SK-MEL-5 (cell line): Measurements from ENCODE around the gene PRKCQ. TPM values are rescaled to one million over a fixed set of nuclear protein-coding genes. Genes with fewer than 3 reads are reported as not detected.
"Not testable (repeated sequence)": the region's sequence is repeated elsewhere in the genome, so short reads cannot be mapped to it uniquely, and the experiment has no call there.

Source experiments
- DNase-seq: peaks from one replicate; pipeline ENCODE4 v3.0.0-alpha.2; 2016; ENCODE audit warnings: low read depth, low spot score
- in situ Hi-C: cut with HindIII; loops from 2 replicates; pipeline ENCODE4 v1.10.0; 2016; ENCODE audit warnings: low sequenced_read_pairs, high pct_unique_total_duplicates, low pct_unique_long_range_greater_than_20kb
- total RNA-seq: library from RNA; depleted of rRNA; stranded (reverse); fragments of >200 nt; shearing (Covaris generic); gene quantifications from 2 replicates; pipeline ENCODE4 v1.2.3, GENCODE V29; 2014

PRKCQ gene
- total RNA-seq, 1 experiment from 2014 or later: not detected

- in situ Hi-C loops: no loop called here
Measured at GRCh38 chr10:6600224-6600987, 20.3 kb upstream of the PRKCQ start.

DNA sequence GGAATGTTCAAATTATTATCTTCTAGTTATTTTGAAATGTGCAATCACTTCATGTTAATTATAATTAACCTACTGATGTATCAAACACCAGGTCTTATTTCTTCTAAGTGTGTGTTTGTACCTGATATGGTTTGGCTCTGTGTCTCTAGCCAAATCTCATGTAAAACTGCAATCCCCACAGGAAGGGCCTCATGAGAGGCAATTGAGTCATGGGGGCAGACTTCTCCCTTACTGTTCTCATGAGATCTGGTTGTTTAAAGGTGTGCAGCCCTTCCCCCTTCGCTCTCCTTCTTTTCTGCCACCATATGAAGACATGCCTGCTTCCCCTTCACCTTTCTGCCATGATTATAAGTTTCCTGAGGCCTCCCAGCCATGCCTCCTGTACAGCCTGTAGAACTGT is 18.6 kb upstream of the PRKCQ start:
- in situ Hi-C loops: no loop called here
- no peak for DNase-seq

More at GRCh38 chr10:6600224-6600987, 20.3 kb upstream of the PRKCQ start:
- no peak for DNase-seq

DNA sequence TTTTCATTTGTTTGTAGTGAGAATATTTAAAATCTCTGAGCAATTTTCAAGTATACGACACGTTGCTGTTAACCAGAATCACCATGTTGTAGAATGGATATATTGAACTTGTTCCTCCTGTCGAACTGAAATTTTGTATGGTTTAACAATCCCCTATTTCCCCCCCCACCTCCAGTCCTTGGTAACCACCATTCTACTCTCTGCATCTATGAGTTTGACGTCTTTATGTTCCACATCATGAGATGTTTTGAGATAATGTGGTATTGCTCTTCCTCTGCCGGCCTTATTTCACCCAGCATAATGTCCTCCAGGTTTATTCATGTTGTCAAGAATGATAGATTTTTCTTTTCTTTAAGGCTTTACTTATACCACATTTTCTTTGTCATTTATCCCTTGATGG is 17.4 kb upstream of the PRKCQ start:
- in situ Hi-C loops: no loop called here
- no peak for DNase-seq

GRCh38 chr10:6595499-6595898 is 15.4 kb upstream of the PRKCQ start:
- in situ Hi-C loops: no loop called here
- DNase-seq: no peak

GRCh38 chr10:6593241-6593671 is 13.2 kb upstream of the PRKCQ start:
- no peak for DNase-seq
- in situ Hi-C loops: no loop called here

DNA sequence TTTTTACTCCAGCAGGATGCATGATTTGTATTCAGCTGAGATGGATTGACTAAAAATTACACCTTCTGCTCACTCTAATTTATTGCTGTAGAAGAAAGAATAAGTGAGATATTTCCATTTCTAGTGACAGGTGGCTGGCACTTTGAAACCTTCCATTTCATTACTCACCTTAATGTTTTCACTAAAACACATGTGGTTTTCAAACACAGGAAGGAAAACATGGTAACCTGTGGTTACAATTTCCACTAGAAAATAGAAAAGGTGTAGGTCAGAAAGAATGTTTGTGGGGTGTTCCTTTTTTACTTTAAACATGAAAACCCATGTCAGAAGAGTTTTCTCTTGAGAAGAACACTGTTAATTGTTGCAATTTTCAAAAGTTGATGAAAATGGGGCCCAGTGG is 12.0 kb upstream of the PRKCQ start:
- DNase-seq: no peak
- in situ Hi-C loops: no loop called here

- in situ Hi-C loops: no loop called here
Measured at GRCh38 chr10:6591668-6592067, 11.6 kb upstream of the PRKCQ start.

DNA sequence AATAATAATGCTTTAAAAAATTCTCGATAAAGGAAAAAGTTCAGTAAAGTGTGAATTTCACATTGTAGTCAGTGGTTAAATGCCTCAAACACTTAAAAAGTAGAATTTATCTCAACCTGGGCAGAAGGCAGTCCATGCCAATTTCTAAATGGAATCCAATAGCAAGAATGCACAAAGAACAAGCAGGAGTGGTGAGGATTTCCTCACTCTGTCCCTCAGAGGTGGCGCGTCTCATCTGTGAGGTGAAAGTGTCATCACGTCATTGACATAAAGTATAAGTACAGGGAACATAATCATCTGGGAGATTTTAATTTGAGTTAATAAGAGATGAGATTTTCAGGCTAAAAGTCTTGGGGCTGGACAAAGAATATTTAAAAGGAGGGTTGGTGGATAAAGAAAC is 10.0 kb upstream of the PRKCQ start:
- in situ Hi-C loops: no loop called here
- DNase-seq: no peak

More at GRCh38 chr10:6591668-6592067, 11.6 kb upstream of the PRKCQ start:
- no peak for DNase-seq

DNA sequence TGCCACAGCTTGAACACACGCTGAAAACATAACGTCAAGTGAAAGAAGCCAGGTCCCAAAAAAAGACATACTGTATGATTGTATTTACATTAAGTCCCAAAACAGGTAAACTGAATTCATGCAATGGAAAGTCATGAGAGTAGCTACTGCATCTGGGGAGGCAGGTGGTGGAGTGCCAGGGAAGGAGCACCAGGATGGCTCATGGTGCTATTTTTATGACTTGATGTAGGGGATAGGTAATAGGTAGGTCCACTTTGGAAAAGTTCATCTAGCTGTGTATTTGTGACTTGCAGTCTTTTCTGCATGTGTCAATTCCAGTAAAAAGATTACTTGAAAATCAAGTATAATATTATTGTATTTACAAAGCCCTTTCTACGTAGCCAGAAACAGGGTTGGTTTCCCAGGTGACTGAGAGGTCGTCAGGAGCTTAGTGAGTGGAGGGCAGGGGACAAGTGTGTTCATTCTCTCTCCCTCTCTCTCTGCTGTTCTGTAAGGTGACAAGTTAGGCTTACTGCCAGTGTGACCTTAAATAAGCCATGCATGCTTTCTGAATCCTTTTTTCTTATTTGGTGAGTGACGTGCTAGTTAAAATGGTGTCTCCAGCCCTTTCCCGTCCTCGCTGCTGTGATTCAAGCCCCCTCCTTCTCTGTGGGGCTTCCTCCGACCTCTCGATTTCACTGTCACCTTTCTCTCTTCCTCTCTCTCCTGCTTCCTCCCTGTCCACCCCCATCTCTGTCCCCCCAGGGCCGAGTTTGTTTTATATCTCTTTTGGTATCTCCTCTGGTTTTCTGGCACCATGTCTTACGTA is 9.4 kb upstream of the PRKCQ start:
- in situ Hi-C loops: no loop called here
- DNase-seq: no peak

DNA sequence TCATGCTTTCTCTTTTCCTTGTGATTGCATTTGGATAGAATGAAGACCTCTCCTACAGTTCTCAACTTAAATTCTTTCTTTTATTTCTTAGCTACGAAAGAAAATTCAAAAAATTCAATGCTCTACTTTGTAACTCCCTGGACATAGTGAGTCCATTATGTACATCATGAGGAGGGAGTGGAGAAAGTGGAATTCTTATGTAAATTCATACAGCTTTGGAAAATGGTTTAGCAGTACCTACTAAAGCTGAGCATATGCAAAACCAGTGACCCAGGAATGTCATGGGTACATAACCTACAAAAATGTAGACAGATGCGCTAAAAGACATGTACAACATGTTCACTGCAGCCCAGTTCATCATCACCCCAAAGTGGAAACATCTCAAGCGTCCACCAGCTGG is 8.8 kb upstream of the PRKCQ start:
- in situ Hi-C loops: no loop called here
- DNase-seq: no peak

DNA sequence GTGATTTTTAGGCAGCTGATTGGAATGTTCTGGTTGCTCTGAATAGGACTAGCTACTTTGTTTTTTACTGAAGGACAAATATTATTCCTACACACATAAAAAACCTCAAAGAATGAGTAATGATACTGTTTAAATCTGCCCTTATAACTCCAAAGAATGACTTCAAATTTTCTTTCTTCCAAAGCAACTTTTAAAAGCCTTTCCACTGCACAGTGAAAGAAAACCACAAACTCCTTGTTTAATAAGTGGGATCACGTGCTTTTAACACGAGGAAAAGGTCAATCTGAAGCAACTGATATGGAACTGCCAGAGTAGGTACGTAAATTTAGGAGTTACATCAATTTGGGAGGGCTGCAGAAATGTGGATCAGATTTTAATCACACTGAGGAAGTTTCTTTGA is 8.0 kb upstream of the PRKCQ start:
- in situ Hi-C loops: no loop called here
- no peak for DNase-seq

GRCh38 chr10:6586501-6586900 is 6.4 kb upstream of the PRKCQ start:
- DNase-seq: no peak
- in situ Hi-C loops: no loop called here

GRCh38 chr10:6583447-6583846 is 3.4 kb upstream of the PRKCQ start:
- in situ Hi-C loops: no loop called here

GRCh38 chr10:6582913-6583312 is 2.8 kb upstream of the PRKCQ start:
- DNase-seq, in situ Hi-C loops: not testable (repeated sequence)

More at GRCh38 chr10:6583447-6583846, 3.4 kb upstream of the PRKCQ start:
- no peak for DNase-seq

- DNase-seq: no peak
- in situ Hi-C loops: no loop called here
Measured at GRCh38 chr10:6582298-6582697, 2.2 kb upstream of the PRKCQ start.

- in situ Hi-C loops: no loop called here
- no peak for DNase-seq
Measured at GRCh38 chr10:6581778-6582228, 1.7 kb upstream of the PRKCQ start.

DNA sequence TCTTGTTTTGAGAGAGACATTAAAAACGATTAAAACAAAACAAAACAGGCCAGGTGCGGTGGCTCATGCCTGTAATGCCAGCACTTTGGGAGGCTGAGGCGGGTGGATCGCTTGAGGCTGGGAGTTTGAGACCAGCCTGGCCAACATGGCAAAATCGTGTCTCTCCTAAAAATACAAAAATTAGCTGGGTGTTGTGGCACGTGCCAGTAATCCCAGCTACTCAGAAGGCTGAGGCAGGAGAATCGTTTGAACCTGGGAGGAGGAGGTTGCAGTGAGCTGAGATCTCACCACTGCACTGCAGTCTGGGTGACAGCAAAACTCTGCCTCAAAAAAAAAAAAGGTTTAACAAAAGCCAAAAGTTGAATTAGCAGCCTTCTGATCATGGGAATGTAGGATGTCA is 1.1 kb upstream of the PRKCQ start:
- in situ Hi-C loops, DNase-seq: not testable (repeated sequence)

- DNase-seq: peak; percentile 32
- in situ Hi-C loops: no loop called here
Measured at GRCh38 chr10:6580279-6581029, 378 bp upstream of the PRKCQ start.
